ENCODE data around the gene AMY2B.
"Not testable (repeated sequence)": the region's sequence is repeated elsewhere in the genome, so short reads cannot be mapped to it uniquely, and the experiment has no call there.

AMY2B gene

DNA sequence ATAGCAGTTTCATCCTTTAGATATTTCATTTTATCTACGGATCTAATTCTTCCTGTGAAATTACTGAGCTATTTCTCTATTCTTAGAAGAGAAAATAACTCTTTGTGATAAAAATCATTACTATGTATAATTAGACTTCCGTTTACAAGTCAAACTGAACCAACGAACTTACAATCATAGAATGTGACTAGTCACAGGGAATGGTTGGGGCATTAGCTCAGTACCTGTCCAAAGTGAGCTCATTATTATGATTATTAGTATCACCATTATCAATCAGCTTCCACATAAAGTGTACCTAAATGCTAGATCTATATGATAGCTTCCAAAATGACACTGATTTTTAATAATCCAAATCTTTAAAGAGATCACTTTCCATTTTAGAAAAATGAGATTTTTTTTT lies 12.5 kb downstream of the AMY2B start:
- Histone ChIP-seq H3K27ac (no peak overlapping the region), H3K36me3 (replicated peaks) (no peaks in the 10 kb centered on the region), H3K4me3 (ENCODE audit: low read depth, low read length) (no peak overlapping the region), H3K27me3 (replicated peaks) (no peaks in the 10 kb centered on the region)
- no peak for DNase-seq
- TF ChIP-seq, protein P1, sequence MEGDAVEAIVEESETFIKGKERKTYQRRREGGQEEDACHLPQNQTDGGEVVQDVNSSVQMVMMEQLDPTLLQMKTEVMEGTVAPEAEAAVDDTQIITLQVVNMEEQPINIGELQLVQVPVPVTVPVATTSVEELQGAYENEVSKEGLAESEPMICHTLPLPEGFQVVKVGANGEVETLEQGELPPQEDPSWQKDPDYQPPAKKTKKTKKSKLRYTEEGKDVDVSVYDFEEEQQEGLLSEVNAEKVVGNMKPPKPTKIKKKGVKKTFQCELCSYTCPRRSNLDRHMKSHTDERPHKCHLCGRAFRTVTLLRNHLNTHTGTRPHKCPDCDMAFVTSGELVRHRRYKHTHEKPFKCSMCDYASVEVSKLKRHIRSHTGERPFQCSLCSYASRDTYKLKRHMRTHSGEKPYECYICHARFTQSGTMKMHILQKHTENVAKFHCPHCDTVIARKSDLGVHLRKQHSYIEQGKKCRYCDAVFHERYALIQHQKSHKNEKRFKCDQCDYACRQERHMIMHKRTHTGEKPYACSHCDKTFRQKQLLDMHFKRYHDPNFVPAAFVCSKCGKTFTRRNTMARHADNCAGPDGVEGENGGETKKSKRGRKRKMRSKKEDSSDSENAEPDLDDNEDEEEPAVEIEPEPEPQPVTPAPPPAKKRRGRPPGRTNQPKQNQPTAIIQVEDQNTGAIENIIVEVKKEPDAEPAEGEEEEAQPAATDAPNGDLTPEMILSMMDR (IDR thresholded peaks at IDR 0.05; ENCODE audit: low read depth, low read length, missing control alignments): no peak
- in situ Hi-C loops (cut with HindIII; ENCODE audit: low pct_ligation_motif_present, low sequenced_read_pairs): no loop called here

- in situ Hi-C loops (cut with HindIII; ENCODE audit: low pct_ligation_motif_present, low sequenced_read_pairs): no loop called here
- Histone ChIP-seq H3K27ac (no peak overlapping the region), H3K4me3 (ENCODE audit: low read depth, low read length) (no peak overlapping the region), H3K36me3 (replicated peaks) (no peaks in the 10 kb centered on the region), H3K27me3 (replicated peaks) (no peaks in the 10 kb centered on the region)
- no peak for DNase-seq
- TF ChIP-seq, protein P1 (IDR thresholded peaks at IDR 0.05; ENCODE audit: low read depth, low read length, missing control alignments): no peak
These were observed 13.1 kb downstream of the AMY2B start for GRCh38 chr1:103584537-103584936.

GRCh38 chr1:103602740-103603139 lies 31.4 kb downstream of the AMY2B start:
- H3K36me3 ChIP-seq (replicated peaks); H3K4me3 ChIP-seq (ENCODE audit: low read depth, low read length); H3K27ac ChIP-seq; H3K27me3 ChIP-seq (replicated peaks); in situ Hi-C loops (cut with HindIII; ENCODE audit: low pct_ligation_motif_present, low sequenced_read_pairs); DNase-seq: not testable (repeated sequence)

DNA sequence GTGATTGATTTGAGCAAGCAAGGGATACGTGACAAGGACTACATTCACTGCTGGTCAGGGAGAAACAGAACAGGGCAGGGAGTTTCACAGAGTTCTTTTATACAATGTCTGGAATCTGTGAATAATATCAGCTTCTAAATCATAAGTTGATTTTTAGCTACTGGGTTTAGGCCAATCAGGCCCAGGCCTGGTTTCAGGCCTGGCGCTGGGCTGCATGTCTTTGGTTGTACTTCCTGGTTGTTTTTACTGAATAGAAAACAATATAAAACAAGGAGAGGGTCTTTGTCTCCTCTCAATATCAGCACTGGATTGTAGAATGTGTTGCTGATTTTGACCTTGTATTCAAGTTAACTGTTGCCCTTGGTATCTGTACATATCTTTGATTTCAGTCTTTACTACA lies 45.0 kb downstream of the AMY2B start:
- TF ChIP-seq, protein P1 (IDR thresholded peaks at IDR 0.05; ENCODE audit: low read depth, low read length, missing control alignments): no peak
- H3K4me3 ChIP-seq (ENCODE audit: low read depth, low read length): no peak overlapping the region
- H3K27me3 ChIP-seq (replicated peaks): no peaks in the 10 kb centered on the region
- in situ Hi-C loops (cut with HindIII; ENCODE audit: low pct_ligation_motif_present, low sequenced_read_pairs): no loop called here
- H3K27ac ChIP-seq: no peak overlapping the region
- no peak for DNase-seq
- no peaks in the 10 kb centered on the region for H3K36me3 ChIP-seq (replicated peaks)

GRCh38 chr1:103616994-103617477 lies 45.6 kb downstream of the AMY2B start, which contains the start of gene AMY2A:
AMY2A (plus strand) TSS chr1:103617427; CDS start chr1:103617441, 14 bp downstream.
- in situ Hi-C loops (cut with HindIII; ENCODE audit: low pct_ligation_motif_present, low sequenced_read_pairs); H3K4me3 ChIP-seq (ENCODE audit: low read depth, low read length); H3K27ac ChIP-seq; DNase-seq; H3K36me3 ChIP-seq (replicated peaks); H3K27me3 ChIP-seq (replicated peaks): not testable (repeated sequence)

DNA sequence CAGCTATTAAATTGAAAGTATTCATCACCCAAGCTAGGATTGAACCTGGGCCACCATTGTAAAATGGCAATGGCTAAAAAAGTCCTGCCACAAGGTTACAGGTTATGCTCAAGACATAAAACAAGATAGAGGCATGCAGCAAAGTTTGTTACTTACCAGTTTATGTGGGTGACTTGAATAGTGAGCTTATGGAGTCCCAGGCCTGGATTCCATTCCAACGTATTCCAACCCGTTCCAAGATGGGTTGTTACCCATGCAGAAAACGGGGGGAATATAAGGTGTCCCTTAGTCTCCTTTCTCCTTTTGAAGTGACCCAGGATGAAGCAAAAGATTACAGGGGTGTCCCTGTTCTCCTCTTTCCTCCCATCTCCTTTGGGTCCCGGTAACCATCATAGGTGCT lies 56.0 kb downstream of the AMY2B start:
- H3K27me3 ChIP-seq (replicated peaks); H3K27ac ChIP-seq; H3K36me3 ChIP-seq (replicated peaks); DNase-seq; in situ Hi-C loops (cut with HindIII; ENCODE audit: low pct_ligation_motif_present, low sequenced_read_pairs); H3K4me3 ChIP-seq (ENCODE audit: low read depth, low read length): not testable (repeated sequence)

All from brain microvascular endothelial cell (primary cell).